Measurements from ENCODE around the gene EDN3. TPM values are rescaled to one million over a fixed set of nuclear protein-coding genes. Genes with fewer than 3 reads are reported as not detected.
"Not testable (repeated sequence)": the region's sequence is repeated elsewhere in the genome, so short reads cannot be mapped to it uniquely, and the experiment has no call there.

EDN3 gene
- polyA plus RNA-seq, 1 donor = 24.8 TPM

- DNase-seq (ENCODE audit: low read depth) = no peak
These were observed 35.0 kb downstream of the EDN3 start for GRCh38 chr20:59335377-59335776.

GRCh38 chr20:59336540-59336939 lies 36.1 kb downstream of the EDN3 start:
- no peak for DNase-seq (ENCODE audit: low read depth)

- not testable (repeated sequence) for DNase-seq (ENCODE audit: low read depth)
These were observed 38.0 kb downstream of the EDN3 start for GRCh38 chr20:59338444-59338843.

- no peak for DNase-seq (ENCODE audit: low read depth)
These were observed 39.9 kb downstream of the EDN3 start for GRCh38 chr20:59340201-59340885.

- DNase-seq (ENCODE audit: low read depth) = not testable (repeated sequence)
These were observed 41.0 kb downstream of the EDN3 start for GRCh38 chr20:59341285-59342022.

- DNase-seq (ENCODE audit: low read depth) = no peak
These were observed 41.9 kb downstream of the EDN3 start for GRCh38 chr20:59342023-59342957.

GRCh38 chr20:59346061-59346460 lies 45.6 kb downstream of the EDN3 start:
- no peak for DNase-seq (ENCODE audit: low read depth)

- DNase-seq (ENCODE audit: low read depth) = no peak
These were observed 48.9 kb downstream of the EDN3 start for GRCh38 chr20:59349277-59349676.

GRCh38 chr20:59350330-59351156 lies 50.1 kb downstream of the EDN3 start:
- DNase-seq (ENCODE audit: low read depth) = no peak

- DNase-seq (ENCODE audit: low read depth) = no peak
These were observed 51.0 kb downstream of the EDN3 start for GRCh38 chr20:59351157-59352040.

GRCh38 chr20:59352541-59352940 lies 52.1 kb downstream of the EDN3 start:
- no peak for DNase-seq (ENCODE audit: low read depth)

- DNase-seq (ENCODE audit: low read depth) = no peak
These were observed 52.6 kb downstream of the EDN3 start for GRCh38 chr20:59352990-59353389.

- DNase-seq (ENCODE audit: low read depth) = no peak
These were observed 54.0 kb downstream of the EDN3 start for GRCh38 chr20:59354460-59354859.

GRCh38 chr20:59355242-59355641 lies 54.8 kb downstream of the EDN3 start:
- DNase-seq (ENCODE audit: low read depth) = no peak

- no peak for DNase-seq (ENCODE audit: low read depth)
These were observed 56.3 kb downstream of the EDN3 start for GRCh38 chr20:59356662-59357165.

- not testable (repeated sequence) for DNase-seq (ENCODE audit: low read depth)
These were observed 58.4 kb downstream of the EDN3 start for GRCh38 chr20:59358793-59359192.

GRCh38 chr20:59359906-59360725 lies 59.7 kb downstream of the EDN3 start:
- no peak for DNase-seq (ENCODE audit: low read depth)

GRCh38 chr20:59360934-59361333 lies 60.5 kb downstream of the EDN3 start:
- no peak for DNase-seq (ENCODE audit: low read depth)

- no peak for DNase-seq (ENCODE audit: low read depth)
These were observed 61.0 kb downstream of the EDN3 start for GRCh38 chr20:59361411-59361810.

All from forelimb muscle (tissue), 1 donor.